Psoas muscle (tissue), 8 donors: ENCODE results near the gene CENPVL1. TPM values are rescaled to one million over a fixed set of nuclear protein-coding genes. Genes with fewer than 3 reads are reported as not detected.

Source experiments
- ATAC-seq, 4 donors: fragments of 200-7000 bp; cut with Tn5 transposase; one replicate each; pipeline ENCODE4 v1.9.1; 2020; ENCODE audit warnings: moderate library complexity in 3 of 4, mild to moderate bottlenecking in 2 of 4
- DNase-seq, 2 donors: peaks; one replicate each; pipeline ENCODE4 v3.0.0-alpha.2; 2020
- H3K27ac ChIP-seq: fragments of 200-600 bp; one replicate; pipeline ENCODE4 v1.8.0; 2022
- H3K27me3 ChIP-seq, 3 donors: fragments of 200-600 bp in 1 of 3; one replicate each; pipeline versions ENCODE4 v1.6.1 to v1.8.0; 2013 to 2022; ENCODE audit warnings: low read length in 2 of 3, mild to moderate bottlenecking in 2 of 3, moderate library complexity in 1 of 3; ENCODE audit not compliant: insufficient read depth in 3 of 3
- H3K36me3 ChIP-seq, 2 donors: fragments of 200-600 bp in 1 of 2; one replicate each; pipeline versions ENCODE4 v1.6.1 to v1.8.0; 2013 to 2022; ENCODE audit warnings: low read depth in 1 of 2, mild to moderate bottlenecking in 1 of 2, moderate library complexity in 1 of 2; ENCODE audit not compliant: insufficient read depth in 1 of 2
- H3K4me1 ChIP-seq: fragments of 200-600 bp; one replicate; pipeline ENCODE4 v1.8.0; 2022
- H3K4me3 ChIP-seq: fragments of 200-600 bp; one replicate; pipeline ENCODE4 v1.8.0; 2022; ENCODE audit warnings: mild to moderate bottlenecking
- H3K9me3 ChIP-seq: fragments of 200-600 bp; one replicate; pipeline ENCODE4 v1.8.0; 2022
- CTCF ChIP-seq: fragments of 200-600 bp; IDR thresholded peaks from one replicate; pipeline ENCODE4 v1.8.0; 2022; ENCODE audit warnings: antibody characterized with exemption
- WGBS, 3 donors: extraction: QIAGEN DNeasy Blood & Tissue Kit; methylation state at CpG; one replicate each; pipeline versions ENCODE4 v1.1.6 to v1.1.7; 2013; 5-methylcytosine and 5-hydroxymethylcytosine counted together
- intact Hi-C, 2 donors: fragments of 100-400 bp; cut with DNase I; formaldehyde crosslinking; loops; one replicate each; pipeline versions ENCODE4 v1.11.0 to v1.14.2; 2022
- polyA plus RNA-seq, 3 donors: library from polyadenylated mRNA; stranded (reverse); fragments of 200-250 nt; gene quantifications; one replicate each; pipeline ENCODE4 v1.2.3, GENCODE V29; 2013
- total RNA-seq, 4 donors: library from RNA; stranded (reverse); fragmentation: NEBNext Ultra II Directional in 2 of 4; extraction: Animal tissue kit (Norgen Biotek cat#: 25700) in 2 of 4; gene quantifications; one replicate each; pipeline versions ENCODE4 v1.2.1 to v1.2.4, GENCODE V29; 2021 to 2023
- donor health status: healthy with polysubstance abuse.
- donor health status: DM: no; HTN: no; CAD: no; lungs with moderate emphysema.
- donor health status: Bipolar disorder and iron deficiency.
- donor health status: healthy.
- donor health status: DM: yes; HTN: yes; CAD: no.
- donor health status: DM: no; HTN: no; CAD: no.
- donor health status: DM: no; HTN: no; CAD: no.
- donor health status: DM: yes; HTN: yes; CAD: no.

Gene CENPVL1
- total and polyA plus RNA-seq, 7 donors, result not detected

- Histone ChIP-seq H3K9me3 (no peaks in the 10 kb centered on the region), H3K4me3 (peak within 1 kb of the TSS; percentile 70), H3K27me3 (peaks cover 0 to 2% (median 0%) of the 10 kb centered on the region in 3 donors), H3K27ac (peak within 1 kb of the TSS; percentile 53), H3K36me3 (no peaks in the 10 kb centered on the region), H3K4me1 (no peaks in the 10 kb centered on the region)
- intact Hi-C loops, result no loop called here
- 0 to 25% (median 1%) methylated on average over 43 to 63 of the region's 63 CpGs for WGBS, 3 donors
- TF ChIP-seq CTCF, result no peak
- ATAC-seq (peak; percentile 77 to 96 (median 94)), DNase-seq (peak; percentile 60 to 74)
Measured at GRCh38 chrX:51743179-51743957, 33.1 kb downstream of the CENPVL1 start, which contains the start of gene GSPT2. Gene GSPT2, plus strand, starts transcription at chrX:51743442. Its CDS starts 185 bp downstream, at chrX:51743627.

GRCh38 chrX:51747671-51748070 lies 37.4 kb downstream of the CENPVL1 start:
- Histone ChIP-seq H3K36me3 (no peaks in the 10 kb centered on the region), H3K27me3 (peaks cover 0 to 10% (median 0%) of the 10 kb centered on the region in 3 donors), H3K4me3 (no peak overlapping the region), H3K9me3 (no peaks in the 10 kb centered on the region), H3K4me1 (no peaks in the 10 kb centered on the region), H3K27ac (no peak overlapping the region)
- no peak for ATAC-seq
- no peak for TF ChIP-seq CTCF
- no peak for DNase-seq
- intact Hi-C loops, result no loop called here

DNA sequence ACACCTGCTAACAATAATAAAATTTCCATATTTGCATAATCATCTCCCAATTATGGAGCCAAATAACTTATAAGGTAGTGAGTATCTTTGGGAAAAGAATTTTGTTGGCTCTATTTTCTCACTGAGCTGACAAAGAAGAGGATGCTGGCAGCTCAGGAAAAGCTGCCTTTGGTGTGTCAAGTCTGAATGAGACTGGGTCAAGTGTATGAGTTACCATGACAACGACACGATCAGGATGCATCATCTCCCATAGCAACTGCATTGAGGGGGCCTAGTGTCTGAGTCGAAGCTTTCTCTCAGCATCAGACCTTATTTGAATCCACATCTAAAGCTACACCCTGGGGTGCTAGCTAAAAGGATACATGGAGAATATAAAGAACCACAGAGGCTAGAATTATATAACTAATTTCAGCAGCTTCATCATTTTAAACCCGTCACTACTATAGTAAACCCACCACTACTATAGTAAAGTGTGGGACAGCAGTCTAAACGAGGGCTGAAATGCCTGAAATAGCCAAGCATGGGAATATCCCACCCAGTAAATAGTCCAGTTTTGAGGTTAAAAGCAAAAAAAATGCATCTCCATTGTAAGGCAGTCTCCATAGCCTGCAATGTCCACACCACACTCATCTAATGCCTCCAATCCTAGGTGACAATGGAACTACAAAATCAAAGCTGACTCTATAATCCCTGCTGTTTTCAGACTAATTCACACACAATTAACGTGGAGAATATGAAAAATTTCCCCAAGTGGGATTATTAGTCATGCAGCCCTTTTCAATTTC lies 48.9 kb downstream of the CENPVL1 start:
- no peak for TF ChIP-seq CTCF
- Histone ChIP-seq H3K4me3 (no peak overlapping the region), H3K27ac (no peak overlapping the region), H3K36me3 (no peaks in the 10 kb centered on the region), H3K4me1 (no peaks in the 10 kb centered on the region), H3K9me3 (no peaks in the 10 kb centered on the region), H3K27me3 (peaks cover 0 to 16% (median 0%) of the 10 kb centered on the region in 3 donors)
- intact Hi-C loops, result no loop called here
- ATAC-seq, result no peak
- DNase-seq, result no peak
- 37 to 52% (median 47%) methylated on average over 6 of the region's 6 CpGs for WGBS, 3 donors

DNA sequence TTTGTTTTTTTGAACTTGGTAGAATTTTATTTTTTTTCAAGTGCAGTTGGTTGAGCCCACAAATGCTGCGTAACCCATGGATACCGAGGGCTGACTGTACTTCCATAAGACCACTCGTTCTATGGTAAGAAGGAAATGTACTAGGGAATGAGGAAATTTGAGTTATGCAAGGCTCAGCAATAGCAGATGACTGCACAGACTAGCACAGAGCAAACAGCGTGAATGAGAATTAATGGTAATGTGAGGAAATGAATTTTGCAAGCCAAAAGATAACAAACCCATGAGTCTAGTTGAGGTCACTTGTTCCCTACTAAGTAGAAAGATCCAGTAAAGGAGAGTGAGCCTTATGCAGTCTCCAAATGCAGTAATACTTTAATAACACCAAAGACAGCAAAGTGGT lies 50.3 kb downstream of the CENPVL1 start:
- no peaks in the 10 kb centered on the region for H3K4me1 ChIP-seq
- intact Hi-C loops, result no loop called here
- H3K9me3 ChIP-seq, result no peaks in the 10 kb centered on the region
- 77 to 80% (median 80%) methylated on average over 4 of the region's 4 CpGs for WGBS, 3 donors
- DNase-seq, result no peak
- H3K36me3 ChIP-seq, result no peaks in the 10 kb centered on the region
- no peak for TF ChIP-seq CTCF
- peaks cover 0 to 7% (median 0%) of the 10 kb centered on the region in 3 donors for H3K27me3 ChIP-seq
- ATAC-seq, result no peak
- no peak overlapping the region for H3K4me3 ChIP-seq
- H3K27ac ChIP-seq, result no peak overlapping the region

Other genes with a start within 250 kb of the CENPVL1 start
- under 1 TPM; 0.08 to 0.28 (median 0.15) TPM for gene NUDT11, start 213.9 kb upstream of the CENPVL1 start, total RNA-seq
- under 1 TPM in 2 of 3 donors, not detected in 1; 0.05 to 0.10 TPM for gene NUDT11, start 213.9 kb upstream of the CENPVL1 start, polyA plus RNA-seq
- gene CENPVL3, start 91.6 kb upstream of the CENPVL1 start, total RNA-seq, result not detected
- gene CENPVL3, start 91.6 kb upstream of the CENPVL1 start, polyA plus RNA-seq, result not detected
- gene CENPVL2, start 27.7 kb upstream of the CENPVL1 start, total RNA-seq, result not detected
- not detected for gene CENPVL2, start 27.7 kb upstream of the CENPVL1 start, polyA plus RNA-seq
- 1 to 10 TPM; 4.0 to 7.8 (median 5.6) TPM for gene GSPT2, start 32.9 kb downstream of the CENPVL1 start, total RNA-seq
- 1 to 10 TPM; 1.8 to 3.9 (median 2.3) TPM for gene GSPT2, start 32.9 kb downstream of the CENPVL1 start, polyA plus RNA-seq
- gene MAGED1, start 183.1 kb downstream of the CENPVL1 start, total RNA-seq, result 10 to 100 TPM; 17.9 to 78.1 (median 47.1) TPM
- gene MAGED1, start 183.1 kb downstream of the CENPVL1 start, polyA plus RNA-seq, result 10 to 100 TPM; 15.2 to 16.9 (median 16.1) TPM